HUES6 (cell line): ENCODE data around the gene ACIN1.
A peak's percentile ranks its signal among the peaks of the same experiment; 100 is the strongest.

Source experiments
- H3K27ac ChIP-seq: 2 replicates; pipeline ENCODE4 v1.7.0; 2013; ENCODE audit warnings: low read depth, mild to moderate bottlenecking, low read length, inconsistent platforms
- H3K27me3 ChIP-seq: 2 replicates; pipeline ENCODE4 v1.6.1; 2013; ENCODE audit warnings: low read length; ENCODE audit not compliant: control insufficient read depth, insufficient read depth
- H3K36me3 ChIP-seq: 2 replicates; pipeline ENCODE4 v1.6.1; 2013; ENCODE audit warnings: low read length; ENCODE audit not compliant: control insufficient read depth, insufficient read depth
- H3K4me1 ChIP-seq: 2 replicates; pipeline ENCODE4 v1.6.1; 2013; ENCODE audit warnings: low read length; ENCODE audit not compliant: control insufficient read depth, insufficient read depth
- H3K4me3 ChIP-seq: 2 replicates; pipeline ENCODE4 v1.5.1; 2013; ENCODE audit warnings: low read depth, low read length
- H3K9ac ChIP-seq: one replicate; pipeline ENCODE4 v1.6.1; 2013; ENCODE audit warnings: mild to moderate bottlenecking, low read length
- H3K9me3 ChIP-seq: 2 replicates; pipeline ENCODE4 v1.6.1; 2013; ENCODE audit warnings: low read depth, low read length; ENCODE audit not compliant: control insufficient read depth, insufficient read depth

ACIN1 gene

DNA sequence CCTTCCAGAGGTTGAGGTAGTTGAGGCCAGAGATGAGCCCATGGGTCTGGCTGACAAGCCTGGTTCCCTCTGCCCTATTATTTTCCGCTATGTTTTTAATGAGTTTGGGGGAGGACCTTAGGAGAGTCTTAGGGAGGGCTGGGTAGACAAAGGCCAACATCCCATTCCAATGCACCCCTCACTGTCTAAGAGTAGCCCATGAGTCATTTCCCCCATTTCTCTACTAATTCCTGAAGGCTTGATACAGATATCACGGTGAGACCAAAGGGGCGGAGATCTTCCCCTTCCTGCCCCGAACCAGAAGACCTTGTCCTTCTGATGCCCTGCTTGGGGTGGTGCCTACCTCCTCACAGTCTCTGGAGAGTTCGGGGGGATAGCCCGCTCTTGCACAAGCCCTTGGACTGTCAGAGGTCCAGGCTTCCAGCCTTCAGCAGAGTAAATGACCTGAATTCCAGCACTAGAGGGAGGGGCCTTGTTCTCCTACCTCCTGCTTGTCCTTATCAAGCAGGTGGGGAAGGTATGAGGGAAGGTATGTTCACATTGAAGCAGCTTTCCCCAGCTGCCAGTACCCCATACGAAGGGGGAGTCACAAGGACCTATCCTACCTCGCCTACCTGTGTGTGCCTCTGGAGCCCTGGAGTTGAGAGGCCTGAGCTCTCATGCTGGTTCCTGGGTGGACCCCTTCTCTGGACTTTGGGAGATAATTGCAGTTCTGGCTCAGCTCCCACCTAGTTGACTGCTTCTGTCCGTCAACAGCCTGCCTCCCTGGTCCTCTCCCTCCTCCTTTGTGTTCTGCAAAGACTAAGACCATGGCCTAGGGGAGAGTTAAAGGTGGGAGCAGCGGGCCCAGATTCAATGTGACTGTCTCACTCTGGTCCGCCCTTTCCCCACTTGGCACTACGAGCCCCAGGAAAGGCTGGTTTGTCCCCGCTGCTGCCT lies 49.2 kb downstream of the ACIN1 start:
- Histone ChIP-seq H3K27ac (no peak overlapping the region), H3K36me3 (peaks cover 18% of the 10 kb centered on the region), H3K9me3 (no peaks in the 10 kb centered on the region), H3K27me3 (no peaks in the 10 kb centered on the region), H3K9ac (no peak overlapping the region), H3K4me1 (peaks cover 15% of the 10 kb centered on the region; the same call in 1 of the 2 replicates), H3K4me3 (no peak overlapping the region)

DNA sequence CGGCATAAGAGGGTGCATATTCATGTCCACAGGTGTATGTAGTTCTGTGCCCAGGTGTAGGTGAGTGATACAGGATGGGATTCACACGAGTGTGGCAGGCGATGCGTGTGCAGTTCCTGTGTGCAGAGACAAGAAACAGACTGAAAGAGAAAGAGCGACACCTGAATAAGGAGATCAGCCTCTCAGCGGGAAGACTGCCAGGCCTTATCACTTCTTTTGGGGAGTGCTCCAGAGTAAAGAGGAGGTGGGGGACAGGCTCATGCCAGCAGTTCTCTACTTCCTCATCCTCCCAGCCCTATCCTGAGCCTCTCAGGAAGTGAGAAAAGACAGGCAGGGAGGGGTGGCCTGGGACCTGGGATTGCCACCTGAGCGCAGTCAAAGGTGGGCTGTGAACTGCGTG lies 50.1 kb downstream of the ACIN1 start:
- H3K9ac ChIP-seq, result no peak overlapping the region
- peaks cover 15% of the 10 kb centered on the region; the same call in 1 of the 2 replicates for H3K4me1 ChIP-seq
- H3K27ac ChIP-seq, result no peak overlapping the region
- H3K36me3 ChIP-seq, result peaks cover 13% of the 10 kb centered on the region
- no peaks in the 10 kb centered on the region for H3K9me3 ChIP-seq
- no peaks in the 10 kb centered on the region for H3K27me3 ChIP-seq
- H3K4me3 ChIP-seq, result no peak overlapping the region

- H3K9me3 ChIP-seq, result no peaks in the 10 kb centered on the region
- H3K27ac ChIP-seq, result no peak overlapping the region
- H3K4me1 ChIP-seq, result peaks cover 15% of the 10 kb centered on the region; the same call in 1 of the 2 replicates
- H3K4me3 ChIP-seq, result no peak overlapping the region
- no peaks in the 10 kb centered on the region for H3K27me3 ChIP-seq
- no peak overlapping the region for H3K9ac ChIP-seq
- peaks cover 6% of the 10 kb centered on the region; the same call in 1 of the 2 replicates for H3K36me3 ChIP-seq
Observed at GRCh38 chr14:23043754-23044153, 51.2 kb downstream of the ACIN1 start.

DNA sequence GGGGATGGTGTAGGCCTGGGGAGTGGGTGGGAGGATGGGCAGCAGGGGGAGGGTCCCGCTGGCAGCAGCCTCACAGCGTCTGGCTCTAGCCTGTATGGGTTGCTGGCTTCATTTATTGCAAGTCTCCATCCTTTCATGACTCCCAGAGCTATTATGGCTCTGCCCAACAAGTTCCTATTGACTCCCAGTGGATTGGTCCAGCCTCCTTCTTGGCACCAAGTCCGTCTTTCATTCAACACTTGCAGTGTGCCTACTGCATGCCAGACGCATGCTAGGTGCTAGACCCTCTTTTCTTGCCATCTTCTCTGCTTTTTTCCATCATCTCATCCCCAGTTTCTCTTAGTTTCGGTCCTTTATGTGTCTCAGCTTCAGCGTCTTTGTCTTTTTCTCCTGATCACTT lies 51.8 kb downstream of the ACIN1 start:
- H3K27me3 ChIP-seq, result no peaks in the 10 kb centered on the region
- H3K27ac ChIP-seq, result no peak overlapping the region
- no peak overlapping the region for H3K9ac ChIP-seq
- no peaks in the 10 kb centered on the region for H3K36me3 ChIP-seq
- no peak overlapping the region for H3K4me3 ChIP-seq
- no peaks in the 10 kb centered on the region for H3K9me3 ChIP-seq
- peaks cover 15% of the 10 kb centered on the region; the same call in 1 of the 2 replicates for H3K4me1 ChIP-seq

GRCh38 chr14:23042162-23042965 lies 52.6 kb downstream of the ACIN1 start, which contains the start of gene PSMB11:
TSS of gene PSMB11 (plus strand) at chr14:23042212. CDS start at chr14:23042226, 14 bp downstream.
- Histone ChIP-seq H3K4me1 (peaks cover 15% of the 10 kb centered on the region; the same call in 1 of the 2 replicates), H3K9ac (no peak within 1 kb of the TSS), H3K9me3 (no peaks in the 10 kb centered on the region), H3K27ac (no peak within 1 kb of the TSS), H3K4me3 (no peak within 1 kb of the TSS), H3K27me3 (no peaks in the 10 kb centered on the region), H3K36me3 (no peaks in the 10 kb centered on the region)

- Histone ChIP-seq H3K27ac (no peak overlapping the region), H3K9ac (no peak overlapping the region), H3K4me3 (no peak overlapping the region), H3K36me3 (no peaks in the 10 kb centered on the region), H3K4me1 (peaks cover 12% of the 10 kb centered on the region; the same call in 1 of the 2 replicates), H3K27me3 (no peaks in the 10 kb centered on the region), H3K9me3 (no peaks in the 10 kb centered on the region)
Observed at GRCh38 chr14:23041729-23042128, 53.2 kb downstream of the ACIN1 start.

DNA sequence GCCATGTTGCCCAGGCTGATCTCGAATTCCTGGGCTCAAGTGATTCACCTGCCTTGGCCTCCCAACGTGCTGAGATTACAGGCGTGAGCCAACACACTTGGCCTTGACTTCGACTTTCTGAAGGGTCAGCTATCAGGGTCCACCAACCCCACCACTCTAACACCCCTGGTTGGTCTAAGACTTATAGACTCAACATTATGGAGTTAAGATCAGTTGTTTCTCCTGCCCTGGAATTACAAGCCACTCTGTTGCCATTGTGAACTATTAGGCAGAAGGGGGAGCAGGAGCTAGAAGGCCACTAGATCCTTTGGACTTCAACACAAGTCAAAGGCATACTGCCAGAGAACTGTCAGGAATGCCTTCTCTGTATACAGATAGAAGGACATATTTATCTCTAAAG lies 54.8 kb downstream of the ACIN1 start:
- Histone ChIP-seq H3K9me3 (no peaks in the 10 kb centered on the region), H3K4me3 (no peak overlapping the region), H3K36me3 (no peaks in the 10 kb centered on the region), H3K27ac (no peak overlapping the region), H3K4me1 (peaks cover 13% of the 10 kb centered on the region; the same call in 1 of the 2 replicates), H3K9ac (no peak overlapping the region), H3K27me3 (no peaks in the 10 kb centered on the region)

DNA sequence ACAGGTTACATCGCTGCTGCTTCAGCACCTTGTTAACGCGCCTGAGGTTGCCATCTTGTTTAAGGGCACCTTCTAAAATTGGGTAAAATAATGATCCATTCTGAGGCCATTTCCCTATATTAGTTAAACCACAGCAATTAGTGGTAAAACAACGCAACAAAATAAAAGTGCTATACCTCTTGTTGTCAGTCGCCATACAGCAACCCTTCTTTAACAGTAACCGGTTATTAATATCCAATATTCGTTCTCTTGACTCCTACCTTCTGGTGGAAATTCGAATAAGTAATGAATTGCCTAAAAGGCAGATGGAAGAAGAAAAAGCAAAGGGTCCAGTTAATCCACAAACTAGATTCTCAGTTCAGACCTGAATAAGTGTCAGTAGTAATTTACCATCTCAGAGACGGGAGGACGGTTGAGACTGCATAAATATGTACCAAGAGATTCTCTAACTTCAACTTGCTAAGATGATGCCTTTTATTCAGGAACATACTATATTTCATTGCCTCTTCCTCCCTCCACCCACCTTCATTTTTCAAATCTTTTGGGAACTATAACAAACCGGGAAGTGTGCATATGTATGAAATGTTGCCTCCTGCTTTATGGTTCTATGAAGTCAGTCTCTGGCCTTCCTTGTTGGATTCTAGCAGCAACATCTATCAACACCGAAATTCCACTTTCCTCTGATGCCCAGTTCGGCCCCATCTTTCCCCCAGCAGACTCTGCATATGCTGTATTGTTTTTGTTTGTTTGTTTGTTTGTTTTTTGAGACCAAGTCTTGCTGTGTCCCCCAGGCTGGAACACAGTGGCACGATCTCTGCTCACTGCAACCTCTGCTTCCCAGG lies 59.4 kb downstream of the ACIN1 start:
- peaks cover 24% of the 10 kb centered on the region for H3K36me3 ChIP-seq
- no peaks in the 10 kb centered on the region for H3K27me3 ChIP-seq
- H3K27ac ChIP-seq, result peak overlapping the region; percentile 95
- peaks cover 10% of the 10 kb centered on the region; the same call in 1 of the 2 replicates for H3K4me1 ChIP-seq
- peak overlapping the region; percentile 86 for H3K4me3 ChIP-seq
- no peaks in the 10 kb centered on the region for H3K9me3 ChIP-seq
- peak overlapping the region; percentile 86 for H3K9ac ChIP-seq

DNA sequence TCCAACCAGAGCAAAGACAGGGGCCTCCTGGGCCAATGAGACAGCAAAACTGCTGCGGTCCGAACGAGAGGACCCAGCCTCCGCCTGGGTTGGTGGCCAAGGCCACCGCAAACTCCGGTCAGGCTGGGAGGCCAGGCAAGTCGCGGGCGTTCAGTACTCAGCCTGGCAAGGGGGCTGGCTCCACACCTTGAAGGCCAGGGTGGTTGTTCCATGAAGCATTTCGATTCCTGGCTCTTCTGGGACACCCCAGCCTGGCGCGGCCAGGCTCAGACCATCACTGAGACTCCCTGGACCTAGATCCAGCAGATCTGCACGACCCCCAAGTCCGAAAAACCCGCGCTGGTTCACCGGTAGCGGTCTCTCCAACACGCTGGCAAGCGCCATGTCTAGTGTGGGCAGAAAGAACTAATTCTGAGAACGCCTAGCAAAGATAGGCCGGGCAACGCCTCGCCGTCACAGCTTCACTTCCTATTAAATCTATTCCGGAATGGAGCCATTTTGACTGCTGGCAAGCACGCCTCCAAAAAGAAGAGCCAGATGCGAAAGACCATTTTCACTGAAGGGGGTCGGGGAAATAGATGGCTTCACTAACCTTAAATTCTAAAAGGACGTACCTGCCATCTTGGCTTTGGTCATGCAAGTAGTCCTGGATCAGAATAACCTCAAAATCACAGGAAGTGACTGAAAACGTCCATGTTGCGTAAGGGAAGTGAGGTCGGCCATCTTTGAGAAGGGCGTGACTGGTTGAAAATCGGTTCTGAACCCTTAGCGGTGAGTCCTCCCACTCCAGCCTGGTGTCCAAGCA lies 60.2 kb downstream of the ACIN1 start, which contains the start of gene PSMB5:
PSMB5 (minus strand) TSS at position 403 of the 805 bp plus-strand sequence; CDS start at position 384, 19 bp downstream.
- Histone ChIP-seq H3K9ac (peak within 1 kb of the TSS; percentile 86), H3K9me3 (no peaks in the 10 kb centered on the region), H3K36me3 (peaks cover 27% of the 10 kb centered on the region), H3K27ac (peak within 1 kb of the TSS; percentile 95), H3K4me3 (peak within 1 kb of the TSS; percentile 86), H3K4me1 (peaks cover 10% of the 10 kb centered on the region; the same call in 1 of the 2 replicates), H3K27me3 (no peaks in the 10 kb centered on the region)
